Activated CD4-positive, alpha-beta T cell treated with anti-CD3 and anti-CD28 coated beads, Interleukin-10, Interleukin-2, amounts not matched to agents 100 ng/mL and 50 ng/mL, durations not matched to agents 16 hours and 8 hours (primary cell): Measurements from ENCODE around the gene MAPKAP1.

Experiments
- DNase-seq: peaks from one replicate; pipeline ENCODE4 v3.0.0-alpha.2; 2020

Gene MAPKAP1

GRCh38 chr9:125529589-125530515, 177.2 kb downstream of the MAPKAP1 start:
- DNase-seq, result no peak

GRCh38 chr9:125529107-125529506, 177.9 kb downstream of the MAPKAP1 start:
- no peak for DNase-seq

DNA sequence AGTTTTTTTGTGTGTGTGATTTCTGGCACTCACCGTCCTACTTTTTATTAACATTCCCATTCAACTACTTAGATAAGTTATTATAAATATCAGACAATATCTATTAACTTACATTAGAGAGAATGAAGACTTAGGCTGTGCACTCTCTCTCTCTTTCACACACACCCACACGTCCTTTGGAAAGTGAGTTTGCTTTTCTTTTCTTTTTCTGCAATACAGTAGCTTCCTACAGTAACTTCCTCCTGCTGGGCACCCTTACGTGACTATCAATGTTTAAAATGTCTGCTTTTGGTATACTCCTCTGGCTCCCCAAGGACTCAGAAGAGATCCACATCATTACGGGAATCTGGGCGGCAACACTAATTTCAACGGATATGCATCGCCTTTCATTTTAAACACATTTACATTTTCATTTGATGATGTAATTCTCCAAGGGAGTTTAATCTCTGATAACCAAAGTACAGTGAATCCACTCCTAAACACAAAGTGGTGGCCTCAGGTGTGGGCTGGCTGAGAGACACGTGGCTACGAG, 179.5 kb downstream of the MAPKAP1 start:
- no peak for DNase-seq

DNA sequence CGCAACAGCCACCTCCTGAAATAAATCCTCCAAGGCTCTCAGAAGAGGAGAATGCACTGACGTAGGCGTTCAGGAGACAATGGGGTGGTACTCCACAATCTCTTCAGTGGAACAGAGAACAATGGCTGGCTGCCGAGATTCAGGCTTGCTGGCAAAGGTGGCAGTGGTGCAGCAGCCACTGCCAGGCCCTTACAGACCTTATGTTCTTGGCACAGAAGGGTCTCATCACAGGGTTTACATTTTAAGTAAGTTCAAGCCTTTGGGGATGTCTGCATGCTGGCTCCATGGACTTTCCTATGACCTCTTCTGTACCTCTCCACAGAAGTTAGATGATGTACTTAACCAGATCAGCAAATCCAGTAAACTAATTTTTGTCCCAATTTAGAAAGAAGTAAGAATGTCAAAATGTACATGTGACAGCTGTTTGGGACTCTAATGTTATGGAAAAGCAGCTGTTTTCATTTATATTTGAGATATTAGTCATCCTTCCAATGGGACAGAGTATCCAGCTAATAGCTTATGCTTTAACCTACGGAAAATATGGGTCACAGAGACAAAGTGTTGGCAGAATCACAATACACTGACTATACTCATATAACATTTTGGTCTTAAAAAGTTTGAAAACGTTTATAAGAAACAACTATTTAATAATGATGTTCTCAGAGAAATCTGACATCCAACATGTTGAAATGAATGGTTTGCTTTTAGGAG, 180.9 kb downstream of the MAPKAP1 start:
- DNase-seq, result no peak

- DNase-seq, result peak; percentile 60
These were observed 182.2 kb downstream of the MAPKAP1 start for GRCh38 chr9:125524583-125525355.

DNA sequence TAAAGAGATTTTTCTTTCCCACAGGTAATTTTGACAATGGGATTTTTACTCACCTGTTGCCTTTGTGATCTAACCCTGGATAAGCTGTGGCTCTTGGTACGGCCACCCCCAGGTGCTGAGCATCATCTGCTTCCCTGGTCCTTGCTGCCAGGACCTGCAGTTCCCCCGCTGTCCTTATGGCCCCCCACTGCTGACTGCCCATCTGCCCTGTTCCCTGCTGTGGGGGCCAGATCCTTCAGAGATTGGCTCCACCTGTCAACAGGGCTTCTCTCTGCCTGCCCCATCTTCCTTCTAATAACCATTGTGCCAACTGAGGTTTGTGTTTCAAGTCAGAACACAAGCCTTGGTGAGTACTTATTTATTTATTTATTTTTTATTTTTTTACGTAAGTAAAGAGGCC, 183.3 kb downstream of the MAPKAP1 start:
- DNase-seq, result no peak

DNA sequence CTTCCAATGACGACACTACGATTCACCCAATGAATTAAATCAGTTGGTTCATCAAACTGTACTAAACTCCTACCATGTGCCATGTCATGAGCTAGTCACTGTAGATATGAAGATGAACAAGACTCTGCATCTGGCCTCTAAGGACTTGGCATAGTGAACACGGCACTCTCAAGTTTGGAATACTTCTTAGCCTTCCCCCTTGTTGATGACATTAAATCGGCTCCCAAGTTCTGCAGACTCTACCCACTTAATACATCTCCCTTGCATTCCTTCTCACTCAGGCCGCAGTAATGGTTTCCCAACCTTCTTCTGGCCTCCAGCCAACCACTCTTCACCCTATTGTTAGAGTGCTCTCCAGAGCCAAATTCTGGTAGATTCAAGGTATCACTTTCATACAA, 184.7 kb downstream of the MAPKAP1 start:
- no peak for DNase-seq

- DNase-seq, result peak; percentile 89
These were observed 185.3 kb downstream of the MAPKAP1 start for GRCh38 chr9:125521462-125522327.

- DNase-seq, result no peak
These were observed 187.3 kb downstream of the MAPKAP1 start for GRCh38 chr9:125519734-125520133.

- DNase-seq, result no peak
These were observed 189.4 kb downstream of the MAPKAP1 start for GRCh38 chr9:125517577-125517976.

DNA sequence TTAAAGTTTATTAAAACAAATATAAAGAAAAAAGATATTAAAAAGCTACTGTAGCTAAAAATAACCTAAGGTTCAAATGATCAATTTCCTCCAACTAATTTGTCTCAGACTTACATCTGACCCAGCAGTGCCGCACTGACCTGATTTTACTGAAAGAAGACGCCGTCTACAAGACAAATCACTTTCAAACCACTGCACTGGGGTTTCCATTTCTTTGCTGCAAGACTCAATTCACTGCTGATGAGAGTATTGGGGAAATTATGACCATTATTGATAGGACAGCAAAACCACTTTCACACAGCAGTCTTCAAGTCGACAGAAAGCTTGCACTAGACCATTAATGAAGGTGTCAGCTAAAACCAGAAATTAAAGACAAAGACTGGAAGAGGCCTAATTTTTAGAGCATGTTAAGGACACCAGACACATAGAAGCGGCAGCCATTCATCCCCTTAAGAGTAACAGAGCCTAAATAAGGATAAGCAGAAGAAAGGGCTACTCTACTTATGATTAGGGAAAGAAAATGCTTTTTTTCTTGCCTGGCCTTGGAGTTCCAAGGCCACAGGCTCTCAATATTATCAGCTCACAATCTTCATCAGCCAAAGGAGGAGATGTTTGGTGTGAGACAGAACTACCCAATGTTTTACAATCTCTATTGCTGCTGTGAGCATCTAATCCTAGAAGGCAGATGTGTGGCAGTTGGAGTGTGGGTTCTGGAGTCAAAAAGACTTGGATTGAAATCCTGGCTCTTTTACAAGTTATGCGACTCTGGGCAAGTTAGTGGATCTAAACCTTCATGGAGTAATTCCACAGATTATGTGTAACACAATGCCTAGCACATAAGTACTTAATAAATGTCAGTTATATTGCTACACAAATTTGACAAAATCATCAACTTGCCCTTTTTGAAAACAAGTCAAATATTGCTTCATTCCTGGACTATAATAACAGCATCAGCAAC, 190.7 kb downstream of the MAPKAP1 start:
- no peak for DNase-seq

- DNase-seq, result no peak
These were observed 191.7 kb downstream of the MAPKAP1 start for GRCh38 chr9:125515281-125515680.

DNA sequence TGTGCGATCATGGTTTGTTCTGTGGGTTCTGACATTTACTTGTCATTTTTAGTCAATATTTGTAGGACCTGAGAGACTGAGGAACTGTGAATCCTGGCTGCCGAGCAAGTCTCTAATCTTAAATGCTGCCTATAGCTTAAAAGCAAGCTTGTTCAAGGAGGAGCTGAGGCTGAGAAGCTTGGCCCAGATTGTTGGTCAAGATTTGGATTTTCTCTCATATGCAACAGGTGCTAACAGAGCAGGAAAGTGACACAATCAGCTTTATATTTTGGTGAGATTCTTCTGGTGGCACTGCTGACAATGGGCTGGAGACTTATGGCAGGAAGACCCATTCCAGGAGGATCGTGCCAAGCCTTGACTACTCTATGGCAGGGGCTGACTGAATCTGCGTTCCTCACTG, 192.5 kb downstream of the MAPKAP1 start:
- DNase-seq, result no peak

DNA sequence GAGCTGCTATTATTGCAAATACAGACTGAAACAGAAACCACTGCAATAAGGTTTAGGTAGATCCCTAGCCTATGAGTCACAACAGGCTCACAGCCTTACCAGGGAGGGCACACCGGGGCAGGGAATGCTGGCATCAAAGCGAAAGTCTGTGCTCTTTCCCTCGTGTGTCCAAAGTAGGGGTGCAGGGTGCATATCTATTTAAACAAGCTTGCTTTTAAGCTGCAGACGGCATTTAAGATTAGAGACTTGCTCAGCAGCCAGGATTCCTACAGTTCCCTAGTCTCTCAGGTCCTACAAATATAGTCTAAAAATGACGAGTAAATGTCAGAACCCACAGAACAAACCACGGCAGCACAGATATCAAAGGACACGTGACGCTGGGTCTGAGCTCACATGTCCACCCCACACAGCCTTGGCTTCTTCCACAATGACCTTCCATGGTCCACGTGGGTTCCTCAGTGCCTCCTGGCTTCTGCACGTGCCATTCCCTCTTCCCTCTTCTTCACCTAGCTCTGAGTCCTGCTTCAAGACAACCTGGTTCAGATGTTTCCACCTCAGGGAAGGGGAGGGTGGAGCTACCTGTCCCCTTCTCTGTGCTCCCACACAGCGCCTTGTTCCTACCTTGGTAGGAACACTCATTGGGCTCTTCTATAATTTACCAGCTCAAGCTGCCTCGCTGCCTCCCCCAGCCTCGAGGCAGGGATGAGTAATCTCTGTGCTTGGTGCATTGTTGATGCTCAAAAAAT, 193.2 kb downstream of the MAPKAP1 start:
- DNase-seq, result peak; percentile 76

DNA sequence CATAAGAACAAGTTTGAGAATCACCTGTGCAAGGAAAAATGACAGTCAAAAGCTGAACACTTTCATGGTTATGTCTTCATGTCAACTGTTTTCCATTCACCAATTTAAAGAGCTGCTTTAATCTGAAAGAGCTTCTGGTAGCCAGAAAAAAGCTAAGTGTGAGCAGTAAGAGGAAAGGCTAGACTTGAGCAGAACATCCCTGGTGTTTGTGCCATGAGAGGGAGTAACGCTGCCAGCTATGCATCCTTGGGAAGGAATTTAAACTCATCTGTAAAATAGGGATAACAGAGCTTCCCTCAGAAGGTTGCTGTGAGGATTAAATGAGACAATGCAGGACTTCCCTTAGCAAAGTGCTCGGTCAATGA, 193.7 kb downstream of the MAPKAP1 start:
- DNase-seq, result no peak

GRCh38 chr9:125511789-125512660, 195.0 kb downstream of the MAPKAP1 start:
- DNase-seq, result no peak

- DNase-seq, result no peak
These were observed 196.0 kb downstream of the MAPKAP1 start for GRCh38 chr9:125510980-125511379.

- DNase-seq, result no peak
These were observed 197.5 kb downstream of the MAPKAP1 start for GRCh38 chr9:125509476-125509875.

DNA sequence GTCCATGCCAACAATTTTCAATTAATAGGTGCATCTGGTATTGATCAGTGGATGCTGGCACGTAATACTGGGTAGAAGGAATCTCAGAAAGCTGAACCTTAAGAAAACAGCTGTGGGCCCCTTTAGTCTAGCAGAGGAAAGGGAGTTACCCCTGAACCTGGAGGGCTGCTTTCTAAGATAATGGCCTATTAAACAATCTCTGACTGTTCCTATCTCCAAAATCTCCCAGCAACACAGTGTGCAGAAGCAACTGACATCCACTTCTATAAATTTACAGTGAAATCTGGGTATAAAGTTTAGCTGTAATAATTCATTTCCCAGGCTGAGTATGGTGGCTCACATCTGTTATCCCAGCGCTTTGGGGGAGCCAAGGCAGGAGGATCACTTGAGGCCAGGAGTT, 198.8 kb downstream of the MAPKAP1 start:
- DNase-seq, result no peak
